Activated CD8-positive, alpha-beta T cell treated with anti-CD3 and anti-CD28 coated beads for 36 hours (primary cell): ENCODE measurements around the gene MCM5. TPM values are rescaled to one million over a fixed set of nuclear protein-coding genes. Genes with fewer than 3 reads are reported as not detected.

ENCODE experiments used
- ATAC-seq: fragments of 200-7000 bp; cut with Tn5 transposase; one replicate; pipeline ENCODE4 v1.10.0; 2021; ENCODE audit warnings: mild to moderate bottlenecking, moderate library complexity
- CTCF ChIA-PET: fragments of 350-600 bp; sonication (Branson Sonifier 250); formaldehyde crosslinking; loops from one replicate; lab custom pipeline; 2021; ENCODE audit warnings: antibody characterized with exemption; lab: Charles Lee
- POLR2A ChIA-PET: fragments of 350-600 bp; sonication (Branson Sonifier 250); formaldehyde crosslinking; loops from one replicate; lab custom pipeline; 2021; ENCODE audit warnings: antibody characterized with exemption; lab: Charles Lee
- DNase-seq: peaks from one replicate; pipeline ENCODE4 v3.0.0-alpha.2; 2020
- H3K27ac Mint-ChIP-seq: one replicate; pipeline ENCODE4 v1.8.0; 2021; ENCODE audit warnings: mild to moderate bottlenecking, mixed read lengths
- H3K27me3 Mint-ChIP-seq: one replicate; pipeline ENCODE4 v1.8.0; 2021; ENCODE audit warnings: mixed read lengths
- H3K36me3 Mint-ChIP-seq: one replicate; pipeline ENCODE4 v1.8.0; 2021; ENCODE audit warnings: low read depth, mixed read lengths
- H3K4me1 Mint-ChIP-seq: one replicate; pipeline ENCODE4 v1.8.0; 2021; ENCODE audit warnings: low read depth, mixed read lengths
- H3K4me3 Mint-ChIP-seq: one replicate; pipeline ENCODE4 v1.8.0; 2021; ENCODE audit warnings: mild to moderate bottlenecking, moderate library complexity, mixed read lengths
- H3K9me3 Mint-ChIP-seq: one replicate; pipeline ENCODE4 v1.8.0; 2021; ENCODE audit warnings: mixed read lengths
- CTCF ChIP-seq: fragments of 200-600 bp; IDR thresholded peaks from one replicate; pipeline ENCODE4 v1.8.0; 2022; ENCODE audit warnings: antibody characterized with exemption, mild to moderate bottlenecking
- intact Hi-C: fragments of 100-400 bp; cut with micrococcal nuclease; formaldehyde crosslinking; loops from one replicate; pipeline ENCODE4 v1.10.0; 2022
- total RNA-seq, 2 experiments: library from RNA; stranded (reverse); gene quantifications; one replicate each; pipeline ENCODE4 v1.2.3, GENCODE V29; 2021

The MCM5 gene
- total RNA-seq, 2 experiments from 2014 or later = 318 to 319 TPM

GRCh38 chr22:35425546-35425945, 25.6 kb downstream of the MCM5 start:
- DNase-seq (no peak), ATAC-seq (no peak)
- H3K4me3 Mint-ChIP-seq = no peak overlapping the region
- H3K36me3 Mint-ChIP-seq = peaks cover 38% of the 10 kb centered on the region
- POLR2A ChIA-PET = interaction anchor here (0.8 to 16.6 kb wide), 3 partner anchors 17 to 95 kb away, joined by 3 to 237 read pairs (median 4); no protein-coding TSS in a partner anchor
- peaks cover 2% of the 10 kb centered on the region for H3K4me1 Mint-ChIP-seq
- no peak for TF ChIP-seq CTCF
- H3K9me3 Mint-ChIP-seq = no peaks in the 10 kb centered on the region
- no peak overlapping the region for H3K27ac Mint-ChIP-seq
- CTCF ChIA-PET = interaction anchor here (1.1 kb wide), 1 partner anchor 9 kb away, joined by 3 read pairs; no protein-coding TSS in a partner anchor
- intact Hi-C loops = no loop called here
- H3K27me3 Mint-ChIP-seq = no peaks in the 10 kb centered on the region

GRCh38 chr22:35425971-35426800, 26.2 kb downstream of the MCM5 start:
- ATAC-seq (no peak), DNase-seq (no peak)
- no peak overlapping the region for H3K4me3 Mint-ChIP-seq
- H3K27ac Mint-ChIP-seq = no peak overlapping the region
- H3K9me3 Mint-ChIP-seq = no peaks in the 10 kb centered on the region
- H3K4me1 Mint-ChIP-seq = peaks cover 2% of the 10 kb centered on the region
- ChIA-PET POLR2A (interaction anchor here (1.2 to 16.6 kb wide), 2 partner anchors 18 to 48 kb away, joined by 3 to 237 read pairs; no protein-coding TSS in a partner anchor), CTCF (no interaction called here)
- H3K36me3 Mint-ChIP-seq = peaks cover 43% of the 10 kb centered on the region
- no peak for TF ChIP-seq CTCF
- H3K27me3 Mint-ChIP-seq = no peaks in the 10 kb centered on the region
- intact Hi-C loops = no loop called here

- Mint-ChIP-seq H3K4me1 (peaks cover 2% of the 10 kb centered on the region), H3K36me3 (peaks cover 45% of the 10 kb centered on the region), H3K9me3 (no peaks in the 10 kb centered on the region), H3K27me3 (no peaks in the 10 kb centered on the region), H3K4me3 (no peak overlapping the region), H3K27ac (peak overlapping the region; percentile 10)
- DNase-seq (no peak), ATAC-seq (no peak)
- intact Hi-C loops = no loop called here
- ChIA-PET CTCF (interaction anchor here (0.8 kb wide), 1 partner anchor 8 kb away, joined by 3 read pairs; no protein-coding TSS in a partner anchor), POLR2A (interaction anchor here (0.7 to 16.6 kb wide), 3 partner anchors 18 to 49 kb away, joined by 3 to 237 read pairs (median 3); no protein-coding TSS in a partner anchor)
- no peak for TF ChIP-seq CTCF
These were observed 26.8 kb downstream of the MCM5 start for GRCh38 chr22:35426801-35427140.

GRCh38 chr22:35430897-35431322, 31.0 kb downstream of the MCM5 start:
- peak; percentile 92 for TF ChIP-seq CTCF
- POLR2A ChIA-PET = interaction anchor here (0.7 to 16.6 kb wide), 4 partner anchors 10 to 1422 kb away, joined by 3 to 237 read pairs (median 6); no protein-coding TSS in a partner anchor

More at GRCh38 chr22:35430897-35431322, 31.0 kb downstream of the MCM5 start:
- no peak overlapping the region for H3K27ac Mint-ChIP-seq
- peaks cover 55% of the 10 kb centered on the region for H3K36me3 Mint-ChIP-seq
- peak; percentile 71 for DNase-seq
- H3K27me3 Mint-ChIP-seq = no peaks in the 10 kb centered on the region
- intact Hi-C loops = no loop called here
- H3K9me3 Mint-ChIP-seq = peaks cover 7% of the 10 kb centered on the region
- H3K4me1 Mint-ChIP-seq = no peaks in the 10 kb centered on the region
- CTCF ChIA-PET = interaction anchor here (0.6 to 5.4 kb wide), 21 partner anchors 10 to 694 kb away, joined by 3 to 29 read pairs (median 4); no protein-coding TSS in a partner anchor
- peak; percentile 73 for ATAC-seq
- no peak overlapping the region for H3K4me3 Mint-ChIP-seq
